Astrocyte of the spinal cord (primary cell): Measurements from ENCODE around the gene F2.

Source experiments
- DNase-seq: peaks from one replicate; pipeline ENCODE4 v3.0.0; 2011; ENCODE audit warnings: low read depth, low spot score
- H3K4me3 ChIP-seq: 2 replicates; pipeline ENCODE4 v1.5.1; 2011; ENCODE audit warnings: low read depth, mild to moderate bottlenecking, low read length, moderate library complexity
- in situ Hi-C: cut with HindIII; loops from 2 replicates; pipeline ENCODE4 v1.10.0; 2017; ENCODE audit warnings: low sequenced_read_pairs
- TF ChIP-seq, protein P1 (sequence below): IDR thresholded peaks from 2 replicates; pipeline ENCODE4 v1.5.1; 2012; ENCODE audit warnings: low read depth, mild to moderate bottlenecking, low read length, inconsistent platforms

The F2 gene

DNA sequence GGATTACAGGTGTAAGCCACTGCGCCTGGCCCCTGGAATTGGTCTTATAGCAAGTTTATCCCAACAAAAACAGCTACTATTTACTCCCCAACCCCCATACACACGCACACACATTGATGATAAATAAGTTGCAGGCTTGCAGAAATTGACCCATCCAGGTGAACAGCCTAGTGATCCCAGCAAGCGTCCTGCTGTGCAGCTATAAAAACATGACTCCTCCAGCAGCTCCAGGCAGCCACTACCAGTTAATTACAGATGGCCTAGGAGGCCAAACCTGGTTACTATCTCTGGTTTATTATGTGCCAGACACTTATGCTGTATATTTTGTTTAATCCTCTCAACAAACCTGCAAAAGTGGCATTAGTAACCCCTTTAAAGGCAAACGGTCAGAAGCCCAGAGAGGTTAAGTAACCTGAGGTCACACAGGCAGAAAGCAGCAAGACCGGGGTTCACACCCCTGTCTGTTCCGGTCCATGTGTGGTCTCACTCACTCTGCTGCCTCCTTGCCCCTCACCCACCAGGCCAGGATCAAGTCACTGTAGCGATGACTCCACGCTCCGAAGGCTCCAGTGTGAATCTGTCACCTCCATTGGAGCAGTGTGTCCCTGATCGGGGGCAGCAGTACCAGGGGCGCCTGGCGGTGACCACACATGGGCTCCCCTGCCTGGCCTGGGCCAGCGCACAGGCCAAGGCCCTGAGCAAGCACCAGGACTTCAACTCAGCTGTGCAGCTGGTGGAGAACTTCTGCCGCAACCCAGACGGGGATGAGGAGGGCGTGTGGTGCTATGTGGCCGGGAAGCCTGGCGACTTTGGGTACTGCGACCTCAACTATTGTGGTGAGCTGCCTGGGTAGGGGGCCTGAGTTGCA lies 6.6 kb downstream of the F2 start:
- TF ChIP-seq, protein P1, sequence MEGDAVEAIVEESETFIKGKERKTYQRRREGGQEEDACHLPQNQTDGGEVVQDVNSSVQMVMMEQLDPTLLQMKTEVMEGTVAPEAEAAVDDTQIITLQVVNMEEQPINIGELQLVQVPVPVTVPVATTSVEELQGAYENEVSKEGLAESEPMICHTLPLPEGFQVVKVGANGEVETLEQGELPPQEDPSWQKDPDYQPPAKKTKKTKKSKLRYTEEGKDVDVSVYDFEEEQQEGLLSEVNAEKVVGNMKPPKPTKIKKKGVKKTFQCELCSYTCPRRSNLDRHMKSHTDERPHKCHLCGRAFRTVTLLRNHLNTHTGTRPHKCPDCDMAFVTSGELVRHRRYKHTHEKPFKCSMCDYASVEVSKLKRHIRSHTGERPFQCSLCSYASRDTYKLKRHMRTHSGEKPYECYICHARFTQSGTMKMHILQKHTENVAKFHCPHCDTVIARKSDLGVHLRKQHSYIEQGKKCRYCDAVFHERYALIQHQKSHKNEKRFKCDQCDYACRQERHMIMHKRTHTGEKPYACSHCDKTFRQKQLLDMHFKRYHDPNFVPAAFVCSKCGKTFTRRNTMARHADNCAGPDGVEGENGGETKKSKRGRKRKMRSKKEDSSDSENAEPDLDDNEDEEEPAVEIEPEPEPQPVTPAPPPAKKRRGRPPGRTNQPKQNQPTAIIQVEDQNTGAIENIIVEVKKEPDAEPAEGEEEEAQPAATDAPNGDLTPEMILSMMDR, result no peak
- in situ Hi-C loops, result no loop called here
- no peak overlapping the region for H3K4me3 ChIP-seq
- no peak for DNase-seq

DNA sequence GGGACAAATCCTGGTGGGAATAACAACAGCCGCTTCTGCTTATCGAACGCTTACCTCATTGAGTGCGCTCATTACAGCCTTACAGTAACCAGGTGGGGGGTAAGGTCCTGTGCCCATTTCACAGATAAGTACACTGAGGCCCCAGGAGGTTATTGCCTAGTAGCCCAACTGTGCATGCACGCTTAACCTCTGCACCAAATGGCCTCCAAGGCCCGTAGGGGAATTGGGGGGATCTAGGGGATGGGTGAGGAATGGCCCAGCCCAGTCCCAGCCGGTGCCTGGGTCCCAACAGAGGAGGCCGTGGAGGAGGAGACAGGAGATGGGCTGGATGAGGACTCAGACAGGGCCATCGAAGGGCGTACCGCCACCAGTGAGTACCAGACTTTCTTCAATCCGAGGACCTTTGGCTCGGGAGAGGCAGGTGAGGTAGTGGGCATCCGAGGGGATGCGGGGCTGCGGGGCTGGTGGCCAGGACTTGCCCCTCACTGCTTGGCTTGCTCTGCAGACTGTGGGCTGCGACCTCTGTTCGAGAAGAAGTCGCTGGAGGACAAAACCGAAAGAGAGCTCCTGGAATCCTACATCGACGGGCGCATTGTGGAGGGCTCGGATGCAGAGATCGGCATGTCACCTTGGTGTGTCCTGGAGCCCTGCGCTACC lies 7.3 kb downstream of the F2 start:
- H3K4me3 ChIP-seq, result no peak overlapping the region
- TF ChIP-seq, protein P1, result no peak
- DNase-seq, result no peak
- in situ Hi-C loops, result no loop called here

DNA sequence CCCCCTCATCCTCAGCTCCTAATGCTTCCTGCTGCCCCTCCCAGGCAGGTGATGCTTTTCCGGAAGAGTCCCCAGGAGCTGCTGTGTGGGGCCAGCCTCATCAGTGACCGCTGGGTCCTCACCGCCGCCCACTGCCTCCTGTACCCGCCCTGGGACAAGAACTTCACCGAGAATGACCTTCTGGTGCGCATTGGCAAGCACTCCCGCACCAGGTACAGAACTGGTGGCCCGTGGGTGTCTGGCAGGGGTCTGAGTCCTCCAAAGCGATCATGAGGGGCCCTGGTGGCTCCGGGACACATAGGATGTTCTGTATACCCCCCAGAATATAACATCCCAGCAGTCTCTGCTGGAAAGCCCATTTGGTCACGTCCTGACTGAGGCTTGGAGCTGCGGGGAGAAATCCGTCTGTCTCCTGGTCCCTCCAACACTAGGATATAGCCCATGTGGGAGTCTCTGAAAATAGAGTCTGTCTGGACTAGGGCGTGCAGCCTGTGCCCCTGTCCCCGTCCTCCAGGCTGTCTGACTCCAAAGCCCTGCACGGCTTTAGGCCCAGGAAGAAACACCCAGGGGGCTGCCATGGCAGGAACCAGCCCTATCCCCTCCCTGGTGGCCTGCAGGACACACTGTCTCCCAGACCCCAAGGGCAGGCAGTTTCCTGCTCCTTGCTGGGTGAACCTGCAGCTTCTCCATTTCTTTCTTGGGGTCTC lies 9.1 kb downstream of the F2 start:
- TF ChIP-seq, protein P1, result no peak
- H3K4me3 ChIP-seq, result no peak overlapping the region
- DNase-seq, result no peak
- in situ Hi-C loops, result no loop called here

DNA sequence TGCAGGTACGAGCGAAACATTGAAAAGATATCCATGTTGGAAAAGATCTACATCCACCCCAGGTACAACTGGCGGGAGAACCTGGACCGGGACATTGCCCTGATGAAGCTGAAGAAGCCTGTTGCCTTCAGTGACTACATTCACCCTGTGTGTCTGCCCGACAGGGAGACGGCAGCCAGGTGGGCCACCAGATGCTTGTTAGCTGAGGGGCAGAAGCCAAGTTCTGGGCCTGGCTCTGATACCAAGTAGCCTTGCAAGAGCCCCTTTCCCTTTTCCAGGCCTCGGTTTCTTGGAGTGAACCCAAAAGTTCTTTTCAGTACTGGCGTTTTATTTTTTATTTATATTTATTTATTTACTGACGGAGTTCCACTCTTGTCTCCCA lies 9.6 kb downstream of the F2 start:
- no peak for DNase-seq
- TF ChIP-seq, protein P1, result no peak
- H3K4me3 ChIP-seq, result no peak overlapping the region
- in situ Hi-C loops, result no loop called here

DNA sequence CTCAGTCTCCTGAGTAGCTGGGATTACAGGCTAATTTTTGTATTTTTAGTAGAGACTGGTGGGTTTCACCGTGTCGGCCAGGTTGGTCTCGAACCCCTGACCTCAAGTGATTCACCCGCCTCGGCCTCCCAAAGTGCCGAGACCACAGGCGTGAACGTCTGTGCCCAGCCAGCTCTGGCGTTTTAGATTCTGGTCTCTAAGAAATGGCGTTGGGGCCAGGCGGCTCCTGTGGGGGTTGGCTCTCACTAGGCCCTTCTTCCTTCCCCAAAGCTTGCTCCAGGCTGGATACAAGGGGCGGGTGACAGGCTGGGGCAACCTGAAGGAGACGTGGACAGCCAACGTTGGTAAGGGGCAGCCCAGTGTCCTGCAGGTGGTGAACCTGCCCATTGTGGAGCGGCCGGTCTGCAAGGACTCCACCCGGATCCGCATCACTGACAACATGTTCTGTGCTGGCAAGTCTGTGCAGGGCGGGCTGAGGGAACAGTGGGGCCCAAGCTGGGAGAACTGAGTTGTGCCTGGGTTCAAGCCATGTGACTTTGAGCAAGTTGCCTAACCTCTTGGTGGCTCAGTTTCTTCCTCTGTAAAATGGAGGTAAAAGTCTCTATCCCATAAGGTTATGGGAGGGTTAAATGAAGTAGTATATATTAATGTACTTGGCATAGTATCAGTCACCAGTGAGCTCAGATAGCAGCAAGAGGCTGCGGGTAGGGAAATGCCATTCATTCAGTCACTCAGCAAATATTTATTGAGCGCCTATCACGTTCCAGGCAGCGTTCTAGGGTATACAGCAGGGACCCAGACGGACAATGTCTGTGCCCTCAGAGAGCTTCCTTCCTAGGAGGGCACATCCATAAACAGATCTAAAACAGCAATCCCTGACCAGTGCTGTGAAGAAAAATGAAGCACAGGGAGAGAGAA lies 10.4 kb downstream of the F2 start:
- H3K4me3 ChIP-seq, result no peak overlapping the region
- in situ Hi-C loops, result no loop called here
- TF ChIP-seq, protein P1, result no peak
- DNase-seq, result no peak

DNA sequence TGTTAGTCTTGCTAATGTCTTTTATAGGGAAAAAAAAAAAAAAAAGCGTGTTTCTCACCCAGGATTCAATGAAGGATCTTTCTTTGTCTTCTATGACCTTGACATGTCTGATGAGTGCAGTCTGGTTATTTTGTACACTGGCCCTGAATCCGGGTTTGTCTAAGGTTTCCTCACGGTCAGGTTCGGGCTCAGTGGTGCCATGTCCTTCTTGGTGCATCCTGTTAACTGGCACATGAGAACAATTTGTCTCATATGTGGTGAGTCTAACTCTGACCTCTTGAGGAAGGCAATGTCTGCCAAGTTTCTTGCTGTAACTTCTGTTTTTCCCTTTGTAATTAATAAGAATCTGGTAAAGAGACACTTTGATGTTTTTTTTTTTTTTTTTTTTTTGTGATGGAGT lies 12.5 kb downstream of the F2 start:
- no peak overlapping the region for H3K4me3 ChIP-seq
- DNase-seq, result no peak
- TF ChIP-seq, protein P1, result no peak
- in situ Hi-C loops, result no loop called here
